ENCODE measurements around the gene CEL.

CEL gene

DNA sequence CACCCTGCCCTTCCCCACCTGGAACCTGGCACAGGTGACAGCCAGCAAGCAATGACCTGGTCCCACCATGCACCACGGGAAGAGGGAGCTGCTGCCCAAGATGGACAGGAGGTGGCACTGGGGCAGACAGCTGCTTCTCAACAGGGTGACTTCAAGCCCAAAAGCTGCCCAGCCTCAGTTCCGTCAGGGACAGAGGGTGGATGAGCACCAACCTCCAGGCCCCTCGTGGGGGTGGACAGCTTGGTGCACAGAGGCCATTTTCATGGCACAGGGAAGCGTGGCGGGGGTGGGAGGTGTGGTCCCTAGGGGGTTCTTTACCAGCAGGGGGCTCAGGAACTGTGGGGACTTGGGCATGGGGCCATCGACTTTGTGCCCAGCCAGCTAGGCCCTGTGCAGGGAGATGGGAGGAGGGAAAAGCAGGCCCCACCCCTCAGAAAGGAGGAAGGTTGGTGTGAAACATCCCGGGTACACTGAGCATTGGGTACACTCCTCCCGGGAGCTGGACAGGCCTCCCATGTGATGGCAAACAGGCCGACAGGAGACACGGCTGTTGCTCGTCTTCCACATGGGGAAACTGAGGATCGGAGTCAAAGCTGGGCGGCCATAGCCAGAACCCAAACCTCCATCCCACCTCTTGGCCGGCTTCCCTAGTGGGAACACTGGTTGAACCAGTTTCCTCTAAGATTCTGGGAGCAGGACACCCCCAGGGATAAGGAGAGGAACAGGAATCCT is 1.9 kb downstream of the CEL start:
- Mint-ChIP-seq H3K27me3 (ENCODE audit: low read depth) (no peaks in the 10 kb centered on the region), H3K4me3 (no peak overlapping the region), H3K9me3 (no peaks in the 10 kb centered on the region), H3K4me1 (peaks cover 5% of the 10 kb centered on the region), H3K36me3 (ENCODE audit: low read depth) (peaks cover 5% of the 10 kb centered on the region), H3K27ac (no peak overlapping the region)
- TF ChIP-seq, protein P1, sequence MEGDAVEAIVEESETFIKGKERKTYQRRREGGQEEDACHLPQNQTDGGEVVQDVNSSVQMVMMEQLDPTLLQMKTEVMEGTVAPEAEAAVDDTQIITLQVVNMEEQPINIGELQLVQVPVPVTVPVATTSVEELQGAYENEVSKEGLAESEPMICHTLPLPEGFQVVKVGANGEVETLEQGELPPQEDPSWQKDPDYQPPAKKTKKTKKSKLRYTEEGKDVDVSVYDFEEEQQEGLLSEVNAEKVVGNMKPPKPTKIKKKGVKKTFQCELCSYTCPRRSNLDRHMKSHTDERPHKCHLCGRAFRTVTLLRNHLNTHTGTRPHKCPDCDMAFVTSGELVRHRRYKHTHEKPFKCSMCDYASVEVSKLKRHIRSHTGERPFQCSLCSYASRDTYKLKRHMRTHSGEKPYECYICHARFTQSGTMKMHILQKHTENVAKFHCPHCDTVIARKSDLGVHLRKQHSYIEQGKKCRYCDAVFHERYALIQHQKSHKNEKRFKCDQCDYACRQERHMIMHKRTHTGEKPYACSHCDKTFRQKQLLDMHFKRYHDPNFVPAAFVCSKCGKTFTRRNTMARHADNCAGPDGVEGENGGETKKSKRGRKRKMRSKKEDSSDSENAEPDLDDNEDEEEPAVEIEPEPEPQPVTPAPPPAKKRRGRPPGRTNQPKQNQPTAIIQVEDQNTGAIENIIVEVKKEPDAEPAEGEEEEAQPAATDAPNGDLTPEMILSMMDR (IDR thresholded peaks at IDR 0.05; ENCODE audit: unreplicated experiment in 3 of 3), result no peak

DNA sequence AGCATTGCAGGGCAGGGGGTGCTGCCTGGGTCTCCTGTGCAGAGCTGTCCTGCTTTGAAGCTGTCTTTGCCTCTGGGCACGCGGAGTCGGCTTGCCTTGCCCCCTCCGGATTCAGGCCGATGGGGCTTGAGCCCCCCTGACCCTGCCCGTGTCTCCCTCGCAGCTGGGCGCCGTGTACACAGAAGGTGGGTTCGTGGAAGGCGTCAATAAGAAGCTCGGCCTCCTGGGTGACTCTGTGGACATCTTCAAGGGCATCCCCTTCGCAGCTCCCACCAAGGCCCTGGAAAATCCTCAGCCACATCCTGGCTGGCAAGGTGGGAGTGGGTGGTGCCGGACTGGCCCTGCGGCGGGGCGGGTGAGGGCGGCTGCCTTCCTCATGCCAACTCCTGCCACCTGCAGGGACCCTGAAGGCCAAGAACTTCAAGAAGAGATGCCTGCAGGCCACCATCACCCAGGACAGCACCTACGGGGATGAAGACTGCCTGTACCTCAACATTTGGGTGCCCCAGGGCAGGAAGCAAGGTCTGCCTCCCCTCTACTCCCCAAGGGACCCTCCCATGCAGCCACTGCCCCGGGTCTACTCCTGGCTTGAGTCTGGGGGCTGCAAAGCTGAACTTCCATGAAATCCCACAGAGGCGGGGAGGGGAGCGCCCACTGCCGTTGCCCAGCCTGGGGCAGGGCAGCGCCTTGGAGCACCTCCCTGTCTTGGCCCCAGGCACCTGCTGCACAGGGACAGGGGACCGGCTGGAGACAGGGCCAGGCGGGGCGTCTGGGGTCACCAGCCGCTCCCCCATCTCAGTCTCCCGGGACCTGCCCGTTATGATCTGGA is 2.7 kb downstream of the CEL start:
- Mint-ChIP-seq H3K9me3 (no peaks in the 10 kb centered on the region), H3K36me3 (ENCODE audit: low read depth) (peaks cover 2% of the 10 kb centered on the region), H3K4me3 (no peak overlapping the region), H3K27ac (no peak overlapping the region), H3K27me3 (ENCODE audit: low read depth) (no peaks in the 10 kb centered on the region), H3K4me1 (peaks cover 3% of the 10 kb centered on the region)
- TF ChIP-seq, protein P1 (IDR thresholded peaks at IDR 0.05; ENCODE audit: unreplicated experiment in 3 of 3), result no peak

DNA sequence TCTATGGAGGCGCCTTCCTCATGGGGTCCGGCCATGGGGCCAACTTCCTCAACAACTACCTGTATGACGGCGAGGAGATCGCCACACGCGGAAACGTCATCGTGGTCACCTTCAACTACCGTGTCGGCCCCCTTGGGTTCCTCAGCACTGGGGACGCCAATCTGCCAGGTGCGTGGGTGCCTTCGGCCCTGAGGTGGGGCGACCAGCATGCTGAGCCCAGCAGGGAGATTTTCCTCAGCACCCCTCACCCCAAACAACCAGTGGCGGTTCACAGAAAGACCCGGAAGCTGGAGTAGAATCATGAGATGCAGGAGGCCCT is 3.2 kb downstream of the CEL start:
- H3K4me3 Mint-ChIP-seq, result no peak overlapping the region
- H3K36me3 Mint-ChIP-seq (ENCODE audit: low read depth), result peaks cover 3% of the 10 kb centered on the region
- TF ChIP-seq, protein P1 (IDR thresholded peaks at IDR 0.05; ENCODE audit: unreplicated experiment in 3 of 3), result no peak
- no peak overlapping the region for H3K27ac Mint-ChIP-seq
- H3K4me1 Mint-ChIP-seq, result no peaks in the 10 kb centered on the region
- H3K9me3 Mint-ChIP-seq, result no peaks in the 10 kb centered on the region
- no peaks in the 10 kb centered on the region for H3K27me3 Mint-ChIP-seq (ENCODE audit: low read depth)

DNA sequence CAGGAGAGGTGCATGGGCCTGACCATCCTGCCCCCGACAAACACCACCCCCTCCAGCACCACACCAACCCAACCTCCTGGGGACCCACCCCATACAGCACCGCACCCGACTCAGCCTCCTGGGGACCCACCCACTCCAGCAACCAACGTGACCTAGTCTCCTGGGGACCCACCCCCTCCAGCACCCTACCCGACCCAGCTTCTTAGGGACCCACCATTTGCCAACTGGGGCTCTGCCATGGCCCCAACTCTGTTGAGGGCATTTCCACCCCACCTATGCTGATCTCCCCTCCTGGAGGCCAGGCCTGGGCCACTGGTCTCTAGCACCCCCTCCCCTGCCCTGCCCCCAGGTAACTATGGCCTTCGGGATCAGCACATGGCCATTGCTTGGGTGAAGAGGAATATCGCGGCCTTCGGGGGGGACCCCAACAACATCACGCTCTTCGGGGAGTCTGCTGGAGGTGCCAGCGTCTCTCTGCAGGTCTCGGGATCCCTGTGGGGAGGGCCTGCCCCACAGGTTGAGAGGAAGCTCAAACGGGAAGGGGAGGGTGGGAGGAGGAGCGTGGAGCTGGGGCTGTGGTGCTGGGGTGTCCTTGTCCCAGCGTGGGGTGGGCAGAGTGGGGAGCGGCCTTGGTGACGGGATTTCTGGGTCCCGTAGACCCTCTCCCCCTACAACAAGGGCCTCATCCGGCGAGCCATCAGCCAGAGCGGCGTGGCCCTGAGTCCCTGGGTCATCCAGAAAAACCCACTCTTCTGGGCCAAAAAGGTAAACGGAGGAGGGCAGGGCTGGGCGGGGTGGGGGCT is 4.6 kb downstream of the CEL start:
- peaks cover 8% of the 10 kb centered on the region for H3K36me3 Mint-ChIP-seq (ENCODE audit: low read depth)
- H3K4me1 Mint-ChIP-seq, result no peaks in the 10 kb centered on the region
- no peak overlapping the region for H3K4me3 Mint-ChIP-seq
- TF ChIP-seq, protein P1 (IDR thresholded peaks at IDR 0.05; ENCODE audit: unreplicated experiment in 3 of 3), result no peak
- H3K27me3 Mint-ChIP-seq (ENCODE audit: low read depth), result no peaks in the 10 kb centered on the region
- H3K27ac Mint-ChIP-seq, result no peak overlapping the region
- no peaks in the 10 kb centered on the region for H3K9me3 Mint-ChIP-seq

DNA sequence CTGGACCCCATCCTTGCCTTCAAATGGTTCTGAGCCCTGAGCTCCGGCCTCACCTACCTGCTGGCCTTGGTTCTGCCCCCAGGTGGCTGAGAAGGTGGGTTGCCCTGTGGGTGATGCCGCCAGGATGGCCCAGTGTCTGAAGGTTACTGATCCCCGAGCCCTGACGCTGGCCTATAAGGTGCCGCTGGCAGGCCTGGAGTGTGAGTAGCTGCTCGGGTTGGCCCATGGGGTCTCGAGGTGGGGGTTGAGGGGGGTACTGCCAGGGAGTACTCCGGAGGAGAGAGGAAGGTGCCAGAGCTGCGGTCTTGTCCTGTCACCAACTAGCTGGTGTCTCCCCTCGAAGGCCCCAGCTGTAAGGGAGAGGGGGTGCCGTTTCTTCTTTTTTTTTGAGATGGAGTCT is 5.2 kb downstream of the CEL start:
- Mint-ChIP-seq H3K4me3 (no peak overlapping the region), H3K4me1 (no peaks in the 10 kb centered on the region), H3K27ac (no peak overlapping the region), H3K9me3 (no peaks in the 10 kb centered on the region), H3K27me3 (ENCODE audit: low read depth) (no peaks in the 10 kb centered on the region), H3K36me3 (ENCODE audit: low read depth) (peaks cover 12% of the 10 kb centered on the region)
- TF ChIP-seq, protein P1 (IDR thresholded peaks at IDR 0.05; ENCODE audit: unreplicated experiment in 3 of 3), result no peak
